ENCODE measurements around the gene SAMD4A. TPM values are rescaled to one million over a fixed set of nuclear protein-coding genes. Genes with fewer than 3 reads are reported as not detected.

SAMD4A gene
- total and polyA plus RNA-seq, 2 of the 4 experiments (the other 2 are of a cell fraction) = 22.9 to 38.2 TPM

GRCh38 chr14:54650331-54650958, 83.5 kb downstream of the SAMD4A start:
- no peak overlapping the region for H3K4me3 ChIP-seq (ENCODE audit: insufficient read depth, low read depth, low read length)
- peaks cover 48% of the 10 kb centered on the region for H4K20me1 ChIP-seq (ENCODE audit: insufficient read depth, low read length)
- ChIA-PET CTCF (interaction anchor here (0.6 kb wide), 1 partner anchor 287 kb away, joined by 3 read pairs; no protein-coding TSS in a partner anchor), POLR2A (ENCODE audit: unreplicated experiment) (interaction anchor here (1.2 kb wide), 1 partner anchor 83 kb away, joined by 3 read pairs; the partner anchor contains the start of gene SAMD4A)
- peak overlapping the region; percentile 90; the same call in 1 of the 2 replicates for H2BK20ac ChIP-seq (ENCODE audit: low read depth, low read length)
- peak overlapping the region; percentile 40 for H2BK5ac ChIP-seq (ENCODE audit: low read depth, low read length, poor library complexity, severe bottlenecking)
- peak overlapping the region; percentile 74 for H4K91ac ChIP-seq (ENCODE audit: insufficient read depth, low read depth, low read length)
- H3K36me3 ChIP-seq (ENCODE audit: control insufficient read depth, insufficient read depth, low read length) = no peaks in the 10 kb centered on the region
- H3K4me2 ChIP-seq (ENCODE audit: low read depth, low read length) = peak overlapping the region; percentile 56
- no TSS peak for BruUV-seq (replicated peaks)
- H3K4me1 ChIP-seq (ENCODE audit: control insufficient read depth, insufficient read depth, low read length) = peaks cover 41% of the 10 kb centered on the region
- H3K27ac ChIP-seq (ENCODE audit: insufficient read depth, low read length) = peak overlapping the region; percentile 16
- peak overlapping the region; percentile 32 for H3K23ac ChIP-seq (ENCODE audit: low read depth, low read length)
- peak overlapping the region; percentile 92; the same call in 1 of the 2 replicates for H3K14ac ChIP-seq (replicated peaks; ENCODE audit: low read depth, low read length)
- peak overlapping the region; percentile 27 to 37; a peak in 3 of 4 replicates for H4K8ac ChIP-seq (ENCODE audit: low read depth in 2 of 2, low read length in 2 of 2)
- H2AFZ ChIP-seq (replicated peaks; ENCODE audit: low read length, poor library complexity) = no peak overlapping the region
- H3K27me3 ChIP-seq (ENCODE audit: control insufficient read depth, insufficient read depth, low read length) = no peaks in the 10 kb centered on the region
- ATAC-seq (ENCODE audit: low read depth) = peak; percentile 15
- intact Hi-C loops (cut with micrococcal nuclease) = no loop called here
- H3K18ac ChIP-seq (ENCODE audit: low read depth, low read length) = peak overlapping the region; percentile 30
- H3K4ac ChIP-seq (ENCODE audit: low read depth, low read length) = peak overlapping the region; percentile 84
- H3K79me1 ChIP-seq (ENCODE audit: low read depth in 1 of 2, low read length in 2 of 2) = peaks cover 38 to 78% of the 10 kb centered on the region in 2 experiments
- H3K56ac ChIP-seq (ENCODE audit: extremely low read depth, insufficient read depth, low read length) = 0 out of 2 replicates have a peak overlapping the region, but pooled peaks have one; percentile 1
- H3K9ac ChIP-seq (ENCODE audit: low read depth, low read length) = no peak overlapping the region
- H4K5ac ChIP-seq (ENCODE audit: low read depth, low read length) = peak overlapping the region; percentile 57; the same call in 1 of the 2 replicates
- peak overlapping the region; percentile 10; the same call in 2 of the 3 replicates for H2BK15ac ChIP-seq (ENCODE audit: low read depth, low read length)
- in situ Hi-C loops (cut with MboI; ENCODE audit: low sequenced_read_pairs) = no loop called here
- 0% methylated on average over 2 of the region's 10 CpGs; no CpG with 5 or more reads in 1 of the 2 experiments for WGBS, 2 experiments (ENCODE audit: extremely low coverage in 2 of 2, insufficient read length in 1 of 2)
- peaks cover 39% of the 10 kb centered on the region for H3K9me1 ChIP-seq (ENCODE audit: insufficient read depth, low read length)
- H2BK120ac ChIP-seq (ENCODE audit: low read depth, low read length) = peak overlapping the region; percentile 90
- H2AK9ac ChIP-seq (replicated peaks; ENCODE audit: low read depth, low read length, poor library complexity) = no peak overlapping the region
- no peaks in the 10 kb centered on the region for H3K9me3 ChIP-seq (ENCODE audit: control insufficient read depth, insufficient read depth, low read length)
- peak; percentile 80 for DNase-seq
- peak; percentile 49; the same call in 1 of the 2 replicates for TF ChIP-seq BHLHE40 (IDR thresholded peaks at IDR 0.05; ENCODE audit: low read depth, low read length)
- peak; percentile 22; the same call in 1 of the 2 replicates for TF ChIP-seq MAFK (IDR thresholded peaks at IDR 0.05; ENCODE audit: low read depth, low read length)
- peak; percentile 60; the same call in 1 of the 2 replicates for TF ChIP-seq MXI1 (IDR thresholded peaks at IDR 0.05; ENCODE audit: borderline replicate concordance, low read depth, low read length)
- TF ChIP-seq RCOR1 (IDR thresholded peaks at IDR 0.05; ENCODE audit: insufficient replicate concordance, low read length) = no peak
- TF ChIP-seq CHD1 (IDR thresholded peaks at IDR 0.05; ENCODE audit: low read depth, low read length) = no peak
- dilution Hi-C loops (cut with HindIII; ENCODE audit: low sequenced_read_pairs, unreplicated experiment) = no loop called here
- peak overlapping the region; percentile 55 for H2AK5ac ChIP-seq (ENCODE audit: low read depth, low read length)
